Heart right ventricle (tissue), 16 donors: ENCODE measurements around the gene MICALL2. TPM values are rescaled to one million over a fixed set of nuclear protein-coding genes. Genes with fewer than 3 reads are reported as not detected.

ENCODE experiments used
- ATAC-seq, 8 donors: fragments of 200-7000 bp; cut with Tn5 transposase; one replicate each; pipeline ENCODE4 v1.9.1; 2020; ENCODE audit warnings: mild to moderate bottlenecking in 8 of 8, moderate library complexity in 8 of 8, moderate number of reproducible peaks in 1 of 8
- DNase-seq, 2 donors: peaks; one replicate each; pipeline ENCODE4 v3.0.0-alpha.2; 2020
- H3K27ac ChIP-seq, 10 donors: fragments of 200-600 bp; sonication (generic) in 2 of 10; one replicate each; pipeline versions ENCODE4 v1.5.0 to v1.8.0; 2020 to 2022; ENCODE audit warnings: mild to moderate bottlenecking in 3 of 10
- H3K27me3 ChIP-seq, 7 donors: fragments of 200-600 bp; one replicate each; pipeline ENCODE4 v1.8.0; 2021 to 2022; ENCODE audit warnings: mild to moderate bottlenecking in 2 of 7
- H3K36me3 ChIP-seq, 9 donors: fragments of 200-600 bp; sonication (generic) in 1 of 9; one replicate each; pipeline versions ENCODE4 v1.5.0 to v1.8.0; 2020 to 2022; ENCODE audit warnings: mild to moderate bottlenecking in 2 of 9
- H3K4me1 ChIP-seq, 9 donors: fragments of 200-600 bp; sonication (generic) in 1 of 9; one replicate each; pipeline versions ENCODE4 v1.5.0 to v1.8.0; 2020 to 2022; ENCODE audit warnings: mild to moderate bottlenecking in 4 of 9
- H3K4me3 ChIP-seq, 10 donors: fragments of 200-600 bp; sonication (generic) in 2 of 10; one replicate each; pipeline versions ENCODE4 v1.5.0 to v1.8.0; 2020 to 2022; ENCODE audit warnings: mild to moderate bottlenecking in 7 of 10, moderate library complexity in 2 of 10
- H3K9me3 ChIP-seq, 11 donors: fragments of 200-600 bp in 10 of 11; sonication (generic) in 2 of 11; one replicate each; pipeline versions ENCODE4 v1.5.0 to v1.8.0; 2013 to 2022; ENCODE audit warnings: mild to moderate bottlenecking in 2 of 11, control low read depth in 1 of 11, moderate library complexity in 1 of 11
- CTCF ChIP-seq, 9 donors: fragments of 200-600 bp; sonication (generic) in 2 of 9; IDR thresholded peaks; one replicate each; pipeline versions ENCODE4 v1.5.0 to v1.8.0; 2021 to 2022; ENCODE audit warnings: antibody characterized with exemption in 9 of 9, mild to moderate bottlenecking in 5 of 9, moderate library complexity in 1 of 9
- WGBS, 2 donors: extraction: QIAGEN DNeasy Blood & Tissue Kit; methylation state at CpG; one replicate each; pipeline ENCODE4 v1.1.7; 2013; ENCODE audit warnings: inconsistent platforms in 1 of 2; 5-methylcytosine and 5-hydroxymethylcytosine counted together
- intact Hi-C, 10 donors: fragments of 100-400 bp; cut with DNase I; formaldehyde crosslinking; loops; one replicate each; pipeline versions ENCODE4 v1.11.1 to v1.14.2; 2022
- polyA plus RNA-seq, 2 donors: library from polyadenylated mRNA; stranded (reverse); fragments of 200-250 nt; gene quantifications; one replicate each; pipeline ENCODE4 v1.2.3, GENCODE V29; 2013
- total RNA-seq, 10 donors: library from RNA; stranded (reverse); fragmentation: NEBNext Ultra II Directional in 3 of 10; extraction: Animal tissue kit (Norgen Biotek cat#: 25700) in 3 of 10; gene quantifications; one replicate each; pipeline versions ENCODE4 v1.2.1 to v1.2.4, GENCODE V29; 2021 to 2023
- donor health status: Arrhythmogenic right ventricular cardiomyopathy.
- donor health status: ischemic (EF 13 %, LVEDD 7.1; RV severe dilation, severe dysfunction).
- donor health status: healthy with polysubstance abuse.
- donor health status: DM: no; HTN: yes; CAD: no.
- donor health status: DM: no; HTN: no; CAD: no.
- donor health status: ischemic (EF 25% LVEDD 6.9; RV normal size, moderate dysfunction).
- donor health status: ischemic (EF 25% LVEDD 5.7; RV mildly dilated, moderate dysfunction).
- donor health status: healthy.
- donor health status: DM: yes; HTN: yes; CAD: no.
- donor health status: Ischemic cardiomyopathy.
- donor health status: ischemic (EF 35%, LVEDD 5.7; RV mildly dilated, moderate dysfunction).
- donor health status: nonischemic (EF 11% LVEDD 7.7; RV severe dilation, severe dysfunction).
- donor health status: DM: yes; HTN: yes; CAD: no.
- donor health status: PGD.
- donor health status: ischemic (EF 29% LVEDD 5.4; RV normal size, mild dysfunction).
- donor health status: nonischemic (EF 23%, LVEDD 6.1; RV moderate dilation, normal function).

Gene MICALL2
- total and polyA plus RNA-seq, 12 donors = 4.6 to 38.3 (median 8.7) TPM

DNA sequence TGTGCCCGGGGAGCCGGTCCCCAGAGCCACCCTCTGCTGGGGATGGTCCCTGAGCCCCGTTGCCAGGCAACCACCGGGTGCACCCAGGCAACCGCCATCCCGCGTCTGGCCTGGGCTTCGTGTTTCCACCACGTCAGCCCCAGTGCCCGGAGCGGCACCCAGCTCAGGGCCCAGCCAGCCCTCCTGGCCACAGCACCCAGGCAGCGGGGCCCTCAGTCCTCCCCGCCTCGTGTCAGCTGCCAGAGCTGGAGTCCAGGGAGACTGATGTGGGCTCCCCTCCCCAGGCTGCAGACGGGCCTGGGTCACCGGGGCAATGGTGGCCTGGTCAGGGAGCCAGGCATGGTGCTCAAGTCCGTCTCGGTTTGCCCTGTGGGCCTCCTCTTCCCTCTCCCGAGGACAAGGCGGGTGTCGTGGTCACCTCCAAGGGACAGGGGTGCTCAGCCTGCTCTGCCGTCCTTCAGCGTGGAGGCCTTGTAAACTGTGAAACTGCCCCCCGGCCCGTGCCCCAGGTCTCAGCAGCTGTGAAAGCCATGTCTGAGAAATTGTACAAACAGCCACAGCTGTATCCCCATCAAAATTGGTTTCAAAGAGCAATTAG is 72.5 kb downstream of the MICALL2 start:
- intact Hi-C loops = no loop called here
- Histone ChIP-seq H3K9me3 (peaks cover 0 to 9% (median 4%) of the 10 kb centered on the region in 11 donors), H3K36me3 (no peaks in the 10 kb centered on the region), H3K4me3 (no peak overlapping the region), H3K4me1 (no peaks in the 10 kb centered on the region), H3K27ac (no peak overlapping the region), H3K27me3 (peaks cover 5 to 84% (median 72%) of the 10 kb centered on the region in 7 donors)
- DNase-seq = no peak
- peak in 2 of 8 donors; percentile 14 to 21 for ATAC-seq
- TF ChIP-seq CTCF (IDR thresholded peaks at IDR 0.05) = no peak
- 55 to 57% methylated on average over 25 of the region's 25 CpGs for WGBS, 2 donors

DNA sequence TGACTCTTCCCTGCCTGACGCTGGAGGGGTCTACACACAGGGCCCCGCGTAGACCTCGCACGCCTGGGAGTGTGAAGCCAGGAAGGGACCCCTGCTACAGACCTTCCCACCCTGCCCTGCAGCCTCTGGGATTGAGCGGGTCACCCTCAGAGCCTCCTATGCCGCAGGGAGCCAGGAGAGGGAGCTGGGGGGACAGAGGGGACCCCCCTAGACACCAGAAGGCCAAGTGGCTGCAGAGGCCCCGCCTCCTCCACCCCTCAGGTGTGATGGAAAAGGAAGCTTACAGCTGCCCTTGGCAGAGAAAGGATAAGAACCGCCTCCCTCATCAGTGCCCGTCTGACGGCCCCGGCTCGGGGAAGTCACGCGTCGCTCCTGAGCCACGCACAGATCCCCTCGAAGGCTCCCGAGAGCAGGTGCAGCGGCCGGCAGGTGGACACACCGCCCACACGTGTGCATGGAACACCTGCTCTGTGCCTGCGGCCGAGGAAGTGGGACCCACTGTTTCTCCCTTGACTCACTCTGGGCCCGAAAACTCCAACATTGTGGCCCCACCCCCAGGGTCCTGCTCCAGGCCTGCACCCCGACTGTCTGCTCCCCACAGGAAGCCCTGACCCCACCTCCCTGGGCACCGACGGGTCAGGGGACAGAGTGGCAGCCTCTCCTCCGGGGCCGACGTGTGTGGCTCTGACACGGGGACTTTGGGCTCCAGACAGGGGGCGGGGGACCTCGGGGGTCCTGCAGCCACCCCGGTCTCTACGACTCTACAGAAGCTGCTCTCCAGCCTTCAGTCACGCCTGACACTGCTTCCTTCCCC is 73.3 kb downstream of the MICALL2 start:
- Histone ChIP-seq H3K4me1 (no peaks in the 10 kb centered on the region), H3K4me3 (no peak overlapping the region), H3K27ac (no peak overlapping the region), H3K9me3 (peaks cover 0 to 2% (median 0%) of the 10 kb centered on the region in 11 donors), H3K27me3 (peaks cover 7 to 88% (median 74%) of the 10 kb centered on the region in 7 donors), H3K36me3 (no peaks in the 10 kb centered on the region)
- intact Hi-C loops = no loop called here
- TF ChIP-seq CTCF (IDR thresholded peaks at IDR 0.05) = no peak
- WGBS, 2 donors = 57 to 58% methylated on average over 38 of the region's 38 CpGs
- peak in 2 of 8 donors; percentile 13 to 18 for ATAC-seq
- no peak for DNase-seq

DNA sequence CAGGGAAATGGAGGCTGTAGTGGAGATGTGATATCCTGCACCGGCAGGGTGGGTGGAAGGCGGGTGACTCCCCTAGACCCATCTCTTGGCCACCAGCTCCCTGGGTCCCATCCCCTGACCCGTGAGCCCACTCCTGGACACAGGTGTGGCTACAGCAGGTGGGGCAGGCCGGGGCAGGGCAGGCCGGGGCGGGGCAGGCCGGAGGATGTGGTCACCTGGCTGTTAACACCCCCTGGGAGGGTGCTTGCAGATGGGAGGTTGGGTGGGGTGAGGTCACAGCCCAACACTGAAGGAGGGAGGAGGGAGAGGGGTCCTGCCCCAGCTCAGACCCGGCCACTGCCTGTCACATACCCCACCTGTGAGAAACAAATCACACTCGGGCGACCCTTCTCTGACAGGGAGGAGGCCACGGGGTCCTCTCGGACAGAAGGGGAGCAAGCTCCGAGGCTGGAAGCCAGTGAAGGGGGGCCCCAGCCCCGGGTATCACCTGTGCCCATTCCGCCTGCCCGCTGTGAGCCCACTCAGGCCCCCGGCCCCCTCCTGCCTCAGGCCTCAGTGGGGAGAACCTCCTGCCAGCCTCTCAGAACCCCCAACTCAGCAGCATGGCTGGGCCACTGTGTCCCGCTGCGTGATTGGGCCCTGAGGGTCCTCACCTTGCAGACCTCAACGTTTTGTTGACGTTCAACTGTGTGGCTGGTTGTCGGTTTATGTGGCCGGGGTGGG is 74.0 kb downstream of the MICALL2 start:
- Histone ChIP-seq H3K27ac (no peak overlapping the region), H3K9me3 (no peaks in the 10 kb centered on the region), H3K27me3 (peaks cover 9 to 91% (median 76%) of the 10 kb centered on the region in 7 donors), H3K36me3 (no peaks in the 10 kb centered on the region), H3K4me3 (no peak overlapping the region), H3K4me1 (no peaks in the 10 kb centered on the region)
- intact Hi-C loops = no loop called here
- no peak for TF ChIP-seq CTCF (IDR thresholded peaks at IDR 0.05)
- WGBS, 2 donors = 54 to 64% methylated on average over 22 to 23 of the region's 23 CpGs
- ATAC-seq (peak in 1 of 8 donors; percentile 11), DNase-seq (no peak)

Other genes starting within 250 kb of the MICALL2 start
- not detected for gene UNCX, start 226.6 kb downstream of the MICALL2 start, total RNA-seq
- gene UNCX, start 226.6 kb downstream of the MICALL2 start, polyA plus RNA-seq = not detected
- 10 to 100 TPM; 41.5 to 59.4 (median 45.4) TPM for gene INTS1, start 44.9 kb upstream of the MICALL2 start, total RNA-seq
- gene INTS1, start 44.9 kb upstream of the MICALL2 start, polyA plus RNA-seq = 10 to 100 TPM; 42.4 to 58.0 TPM
- gene MAFK, start 71.2 kb upstream of the MICALL2 start, total RNA-seq = 100 to 1,000 TPM in 5 of 10 donors, 10 to 100 TPM in 5; 58.6 to 180 (median 106) TPM
- 100 to 1,000 TPM in 1 of 2 donors, 10 to 100 TPM in 1; 82.1 to 102 TPM for gene MAFK, start 71.2 kb upstream of the MICALL2 start, polyA plus RNA-seq
- gene TMEM184A, start 96.7 kb upstream of the MICALL2 start, total RNA-seq = under 1 TPM; 0.09 to 0.85 (median 0.51) TPM
- gene TMEM184A, start 96.7 kb upstream of the MICALL2 start, polyA plus RNA-seq = 1 to 10 TPM in 1 of 2 donors, under 1 TPM in 1; 0.45 to 1.2 TPM
- gene PSMG3, start 110.6 kb upstream of the MICALL2 start, total RNA-seq = 10 to 100 TPM in 8 of 10 donors, 1 to 10 TPM in 2; 7.3 to 14.1 (median 11.1) TPM
- gene PSMG3, start 110.6 kb upstream of the MICALL2 start, polyA plus RNA-seq = 10 to 100 TPM; 44.6 to 45.7 TPM
- 1 to 10 TPM; 3.4 to 9.5 (median 6.4) TPM for gene ELFN1, start 210.8 kb upstream of the MICALL2 start, total RNA-seq
- gene ELFN1, start 210.8 kb upstream of the MICALL2 start, polyA plus RNA-seq = 1 to 10 TPM; 3.0 to 5.7 TPM